Stimulated activated CD8-positive, alpha-beta memory T cell treated with anti-CD3 and anti-CD28 coated beads, Interleukin-12 subunit alpha, Interleukin-12 subunit beta, amount 100 ng/mL, for 1 hour (primary cell): ENCODE measurements around the gene ZNF766.
A peak's percentile ranks its signal among the peaks of the same experiment; 100 is the strongest.
"Not testable (repeated sequence)": the region's sequence is repeated elsewhere in the genome, so short reads cannot be mapped to it uniquely, and the experiment has no call there.

Experiments used
- DNase-seq: peaks from one replicate; pipeline ENCODE4 v3.0.0-alpha.2; 2020; ENCODE audit warnings: low read depth

Gene ZNF766

GRCh38 chr19:52269338-52270261, at the start of gene ZNF766:
Gene ZNF766 (plus strand): TSS chr19:52269587. CDS start chr19:52269614, 27 bp downstream.
- DNase-seq = peak; percentile 93

- DNase-seq = no peak
These were observed 49.8 kb upstream of the ZNF766 start for GRCh38 chr19:52219611-52220010.

- DNase-seq = no peak
These were observed 48.4 kb upstream of the ZNF766 start for GRCh38 chr19:52221031-52221430.

GRCh38 chr19:52221831-52222375, 47.5 kb upstream of the ZNF766 start:
- DNase-seq = no peak

GRCh38 chr19:52224211-52224610, 45.2 kb upstream of the ZNF766 start:
- DNase-seq = no peak

- no peak for DNase-seq
These were observed 42.7 kb upstream of the ZNF766 start for GRCh38 chr19:52226652-52227051.

- DNase-seq = no peak
These were observed 42.0 kb upstream of the ZNF766 start for GRCh38 chr19:52227196-52227940.

GRCh38 chr19:52227980-52228379, 41.4 kb upstream of the ZNF766 start:
- no peak for DNase-seq

- DNase-seq = no peak
These were observed 39.9 kb upstream of the ZNF766 start for GRCh38 chr19:52229524-52229923.

- no peak for DNase-seq
These were observed 38.7 kb upstream of the ZNF766 start for GRCh38 chr19:52230685-52231084.

- DNase-seq = no peak
These were observed 38.1 kb upstream of the ZNF766 start for GRCh38 chr19:52231154-52231910.

- DNase-seq = no peak
These were observed 35.0 kb upstream of the ZNF766 start for GRCh38 chr19:52234406-52234805.

GRCh38 chr19:52237197-52237596, 32.2 kb upstream of the ZNF766 start:
- no peak for DNase-seq

GRCh38 chr19:52237771-52238400, 31.5 kb upstream of the ZNF766 start:
- DNase-seq = peak; percentile 50

- DNase-seq = no peak
These were observed 25.4 kb upstream of the ZNF766 start for GRCh38 chr19:52244021-52244420.

GRCh38 chr19:52248241-52248640, 21.1 kb upstream of the ZNF766 start:
- peak; percentile 43 for DNase-seq

- no peak for DNase-seq
These were observed 11.0 kb upstream of the ZNF766 start for GRCh38 chr19:52258426-52258825.

- not testable (repeated sequence) for DNase-seq
These were observed 3.8 kb upstream of the ZNF766 start for GRCh38 chr19:52265556-52265955.

GRCh38 chr19:52270266-52270885, 989 bp downstream of the ZNF766 start:
- DNase-seq = no peak

- DNase-seq = no peak
These were observed 3.9 kb downstream of the ZNF766 start for GRCh38 chr19:52273301-52273700.

GRCh38 chr19:52274191-52274590, 4.8 kb downstream of the ZNF766 start:
- no peak for DNase-seq
